GM12873 (cell line): ENCODE results near the gene PARVA.

Source experiments
- TF ChIP-seq, protein P1 (sequence below): IDR thresholded peaks from 2 replicates; pipeline ENCODE4 v1.5.1; 2012; ENCODE audit warnings: low read depth, mild to moderate bottlenecking, moderate library complexity, low read length, control low read depth; ENCODE audit not compliant: insufficient read depth; ENCODE audit errors: missing control alignments

The PARVA gene

DNA sequence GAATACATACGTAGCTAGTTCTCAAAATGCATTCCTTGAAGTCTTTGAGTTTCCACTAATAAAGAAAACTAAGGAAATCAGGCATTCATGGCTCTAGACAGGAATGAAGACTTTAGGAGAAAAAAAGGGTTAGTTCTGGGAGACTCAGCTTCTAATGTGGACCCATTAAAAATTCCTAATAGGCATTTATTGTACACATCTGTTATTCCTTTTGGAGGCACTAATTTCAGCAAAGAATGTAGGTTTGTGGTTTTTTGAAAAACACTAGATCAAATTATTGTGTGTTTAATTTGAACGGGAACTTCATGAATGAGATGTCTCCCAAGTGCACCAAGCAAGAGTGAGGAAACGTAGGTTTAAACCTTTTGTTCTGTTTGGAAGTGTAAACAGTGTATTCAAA is 42.7 kb downstream of the PARVA start:
- TF ChIP-seq, protein P1, sequence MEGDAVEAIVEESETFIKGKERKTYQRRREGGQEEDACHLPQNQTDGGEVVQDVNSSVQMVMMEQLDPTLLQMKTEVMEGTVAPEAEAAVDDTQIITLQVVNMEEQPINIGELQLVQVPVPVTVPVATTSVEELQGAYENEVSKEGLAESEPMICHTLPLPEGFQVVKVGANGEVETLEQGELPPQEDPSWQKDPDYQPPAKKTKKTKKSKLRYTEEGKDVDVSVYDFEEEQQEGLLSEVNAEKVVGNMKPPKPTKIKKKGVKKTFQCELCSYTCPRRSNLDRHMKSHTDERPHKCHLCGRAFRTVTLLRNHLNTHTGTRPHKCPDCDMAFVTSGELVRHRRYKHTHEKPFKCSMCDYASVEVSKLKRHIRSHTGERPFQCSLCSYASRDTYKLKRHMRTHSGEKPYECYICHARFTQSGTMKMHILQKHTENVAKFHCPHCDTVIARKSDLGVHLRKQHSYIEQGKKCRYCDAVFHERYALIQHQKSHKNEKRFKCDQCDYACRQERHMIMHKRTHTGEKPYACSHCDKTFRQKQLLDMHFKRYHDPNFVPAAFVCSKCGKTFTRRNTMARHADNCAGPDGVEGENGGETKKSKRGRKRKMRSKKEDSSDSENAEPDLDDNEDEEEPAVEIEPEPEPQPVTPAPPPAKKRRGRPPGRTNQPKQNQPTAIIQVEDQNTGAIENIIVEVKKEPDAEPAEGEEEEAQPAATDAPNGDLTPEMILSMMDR = no peak

DNA sequence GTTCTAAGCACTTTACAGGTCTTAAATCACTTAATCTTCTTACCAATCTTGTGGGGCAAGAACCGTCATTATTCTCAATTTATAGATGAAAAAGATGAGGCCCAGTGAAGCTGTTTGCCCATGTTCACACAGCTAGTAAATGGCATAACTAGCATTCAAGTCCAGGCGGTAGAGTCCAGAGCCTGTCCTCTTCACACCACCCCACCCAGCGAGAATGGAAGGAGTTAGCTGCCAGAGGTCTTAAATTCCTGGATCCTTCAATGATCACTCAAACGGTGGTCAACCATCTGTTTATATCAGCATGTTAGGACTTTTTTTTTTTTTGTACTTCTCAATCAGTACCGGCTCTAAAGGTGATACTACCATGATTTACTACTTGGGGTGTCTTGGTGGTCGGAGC is 43.3 kb downstream of the PARVA start:
- TF ChIP-seq, protein P1 = no peak

DNA sequence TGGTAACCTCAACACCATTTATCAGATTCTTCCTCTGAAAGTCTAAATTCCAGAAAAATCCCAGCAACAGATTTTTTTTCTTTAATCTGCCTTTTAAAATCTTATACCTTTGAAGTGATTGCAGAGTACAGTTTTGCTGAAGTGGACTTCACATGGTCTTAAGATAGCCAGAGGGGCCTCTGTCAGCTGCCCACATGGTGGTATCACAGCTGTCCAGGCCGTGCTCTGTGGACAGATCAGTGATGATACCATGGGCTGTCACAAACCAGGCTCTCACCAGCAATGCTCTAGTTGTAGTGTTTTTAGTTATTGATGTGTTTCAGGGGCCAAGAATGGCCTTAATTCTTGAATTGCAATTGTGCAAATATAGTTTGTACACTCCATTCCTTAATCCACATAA is 44.0 kb downstream of the PARVA start:
- TF ChIP-seq, protein P1 = no peak

DNA sequence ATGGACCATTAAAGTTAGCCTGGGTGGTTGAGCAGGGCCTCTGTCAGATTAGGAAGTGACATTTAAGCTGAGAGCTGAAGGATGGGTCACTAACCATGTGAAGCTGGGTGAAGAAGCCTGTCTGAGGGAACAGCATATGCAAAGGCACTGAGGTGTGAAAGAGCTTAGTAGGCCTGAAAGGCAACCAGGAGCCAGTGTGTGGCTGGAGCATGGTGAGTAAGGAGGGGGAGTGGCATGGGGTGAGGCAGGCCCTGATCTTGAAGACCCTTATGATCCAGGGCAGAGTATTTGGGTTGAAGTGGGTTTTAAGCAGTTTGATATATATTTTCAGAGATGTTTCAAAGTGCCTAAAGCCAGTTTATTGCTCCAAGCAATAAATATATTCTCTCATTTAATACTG is 48.8 kb downstream of the PARVA start:
- TF ChIP-seq, protein P1 = no peak

DNA sequence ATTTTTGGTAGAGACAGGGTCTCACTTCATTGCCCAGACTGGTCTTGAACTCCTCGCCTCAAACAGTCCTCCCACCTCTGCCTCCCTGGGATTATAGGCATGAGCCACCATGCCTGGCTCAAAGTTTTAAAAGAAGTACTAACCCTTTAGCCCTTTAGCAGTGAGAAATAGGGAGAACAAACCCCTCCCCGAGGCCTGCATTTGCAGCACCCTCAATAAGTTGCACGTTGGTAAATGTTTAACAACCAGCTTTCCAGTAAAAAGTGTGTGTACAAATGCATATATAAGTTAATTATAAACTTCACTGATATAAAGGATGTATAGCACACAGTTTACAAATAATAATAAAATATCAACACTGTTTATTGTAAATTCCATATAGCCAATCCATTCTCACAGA is 51.8 kb downstream of the PARVA start:
- TF ChIP-seq, protein P1 = no peak

DNA sequence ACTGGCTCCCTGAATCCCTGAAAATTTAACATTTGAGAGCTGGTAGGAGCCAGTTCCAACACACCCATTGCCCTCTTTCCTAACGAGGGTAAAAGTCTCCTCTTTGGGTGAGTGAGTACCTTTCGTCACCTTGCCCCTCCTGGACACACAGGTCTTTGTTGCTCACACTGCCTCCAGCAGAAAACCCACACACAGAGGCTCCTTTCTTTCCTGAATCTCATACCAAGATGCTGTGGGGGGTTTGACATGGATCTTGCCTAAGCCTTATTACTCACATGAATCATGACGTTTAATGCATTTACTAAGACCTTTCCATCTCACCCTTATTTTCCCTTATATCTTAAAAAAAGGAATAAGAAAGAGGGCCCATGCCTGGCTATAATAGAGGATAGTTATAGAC is 53.0 kb downstream of the PARVA start:
- TF ChIP-seq, protein P1 = no peak

DNA sequence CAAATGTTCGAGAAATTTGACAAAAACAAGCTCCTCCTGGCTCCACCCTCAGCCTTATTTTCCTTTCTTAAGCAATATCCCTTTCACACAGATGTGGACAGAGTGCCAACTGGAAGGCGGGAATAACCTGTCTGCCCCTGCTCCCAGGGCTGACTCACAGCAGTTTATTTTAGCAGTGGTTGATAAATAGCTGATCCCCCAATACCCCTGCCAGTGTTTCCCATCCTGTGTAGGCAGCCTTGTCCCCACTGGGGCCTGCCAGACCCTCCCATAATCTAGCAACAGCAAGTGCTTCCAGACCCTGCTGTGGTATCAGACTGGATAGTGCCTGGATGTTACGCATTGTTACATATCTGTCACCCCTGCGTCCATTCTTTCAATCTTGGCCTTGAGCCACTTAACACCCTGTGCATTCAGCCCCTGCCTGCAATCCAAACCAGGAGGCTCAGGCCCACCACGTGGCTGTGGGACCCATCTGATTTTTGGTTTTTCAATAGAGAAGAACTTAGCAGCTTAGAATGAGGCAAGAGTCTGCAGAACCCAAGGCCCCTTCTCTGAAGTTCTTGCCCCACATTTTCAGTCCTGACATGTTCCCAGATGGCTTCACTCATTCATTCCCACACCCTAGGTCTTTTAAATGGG is 53.7 kb downstream of the PARVA start:
- TF ChIP-seq, protein P1 = no peak
